ENCODE measurements around the gene CCDC197. TPM values are rescaled to one million over a fixed set of nuclear protein-coding genes. Genes with fewer than 3 reads are reported as not detected.

Gene CCDC197
- total and polyA plus RNA-seq, 9 donors, result 0.04 to 0.32 (median 0.22) TPM; not detected in 5

DNA sequence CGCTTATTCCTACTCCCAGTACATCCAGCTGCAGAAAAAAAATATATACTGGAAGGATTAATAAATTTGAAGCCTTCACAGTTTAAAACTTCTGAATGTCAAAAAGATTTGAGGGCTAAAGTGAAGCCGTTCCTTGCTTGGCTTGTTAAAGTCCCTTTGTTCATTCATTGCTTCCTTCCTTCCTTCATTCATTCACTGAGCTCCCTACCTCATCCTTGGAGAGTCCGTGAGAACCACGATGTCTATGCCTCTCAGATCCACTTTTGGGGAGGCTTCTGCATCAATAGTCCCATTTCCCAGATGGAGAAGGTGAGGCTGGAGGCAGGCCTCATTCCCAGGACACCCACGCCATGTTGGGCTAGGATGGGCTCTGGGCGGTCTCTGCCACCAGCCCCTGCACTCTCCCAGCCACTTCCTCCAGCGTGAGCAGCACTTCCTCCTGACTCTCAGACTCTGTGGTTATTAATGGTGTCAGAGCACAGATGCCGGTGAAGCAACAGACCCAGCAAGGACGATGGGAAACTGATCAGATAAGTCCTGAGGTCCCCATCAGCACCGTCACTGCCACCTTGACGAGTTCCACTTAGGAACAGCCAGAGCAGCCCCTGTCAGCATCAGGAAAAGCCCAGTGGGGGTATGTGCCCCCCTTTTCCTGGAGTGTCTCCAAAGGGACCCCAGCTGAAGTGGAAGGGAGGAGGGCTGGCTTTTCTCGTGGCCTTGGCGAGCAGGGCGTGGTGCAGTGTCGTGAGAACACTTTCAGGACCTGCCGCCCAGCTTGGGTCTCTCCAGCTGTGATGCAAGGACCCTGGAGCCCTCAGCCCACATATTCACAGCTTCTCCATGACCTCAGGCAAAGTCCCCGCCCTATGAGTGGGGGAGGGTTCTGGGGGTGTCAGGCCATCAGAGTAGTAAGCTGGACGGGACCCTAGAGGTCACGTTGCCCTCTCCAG lies 41.9 kb upstream of the CCDC197 start:
- Histone ChIP-seq H3K4me1 (ENCODE audit: control insufficient read depth, insufficient read depth, low read length) (peaks cover 84% of the 10 kb centered on the region), H3K27me3 (ENCODE audit: control insufficient read depth, insufficient read depth, low read length) (no peaks in the 10 kb centered on the region), H3K27ac (ENCODE audit: low read length) (peak overlapping the region; percentile 82), H3K9me3 (replicated peaks; ENCODE audit: control insufficient read depth, low read depth, low read length) (no peaks in the 10 kb centered on the region), H3K4me3 (ENCODE audit: low read length) (peak overlapping the region; percentile 47), H3K36me3 (ENCODE audit: control insufficient read depth, insufficient read depth, low read length) (peaks cover 26% of the 10 kb centered on the region)
- 42% methylated on average over 6 of the region's 19 CpGs for WGBS (ENCODE audit: insufficient coverage)
- no peak for DNase-seq

DNA sequence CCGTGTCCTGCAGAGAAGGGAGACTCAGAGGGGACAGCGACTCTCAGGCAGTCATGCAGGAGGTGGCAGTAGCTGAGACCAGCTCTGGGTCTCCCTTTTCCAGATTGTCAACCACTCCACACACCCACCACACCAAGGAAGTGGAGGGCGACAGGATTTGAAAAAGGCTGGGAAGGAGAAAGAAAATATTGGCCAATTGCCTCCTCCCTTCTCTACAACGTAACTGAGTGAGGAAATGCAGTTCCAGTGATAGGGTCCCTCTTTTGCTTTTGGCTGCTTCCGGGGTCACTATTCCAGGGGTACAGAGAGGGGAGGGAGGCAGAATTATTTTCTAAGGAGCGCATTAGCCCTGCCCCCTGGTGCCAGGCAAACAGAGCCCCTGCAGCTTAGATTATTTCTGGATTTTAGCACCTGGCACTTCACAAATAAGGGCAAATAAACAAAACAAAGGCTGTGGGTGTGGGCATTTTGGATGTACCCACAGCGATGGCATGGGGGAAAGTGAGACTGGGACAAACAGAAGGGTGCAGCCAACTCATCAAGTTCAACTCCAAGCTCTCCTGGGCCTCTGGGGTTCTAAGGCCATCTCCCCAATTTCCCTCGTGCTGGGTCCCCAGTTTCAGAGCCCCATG lies 41.1 kb upstream of the CCDC197 start:
- peak overlapping the region; percentile 47 for H3K4me3 ChIP-seq (ENCODE audit: low read length)
- peaks cover 18% of the 10 kb centered on the region for H3K36me3 ChIP-seq (ENCODE audit: control insufficient read depth, insufficient read depth, low read length)
- DNase-seq, result no peak
- no peaks in the 10 kb centered on the region for H3K9me3 ChIP-seq (replicated peaks; ENCODE audit: control insufficient read depth, low read depth, low read length)
- WGBS (ENCODE audit: insufficient coverage), result 45% methylated on average over 2 of the region's 8 CpGs
- no peaks in the 10 kb centered on the region for H3K27me3 ChIP-seq (ENCODE audit: control insufficient read depth, insufficient read depth, low read length)
- peak overlapping the region; percentile 82 for H3K27ac ChIP-seq (ENCODE audit: low read length)
- peaks cover 84% of the 10 kb centered on the region for H3K4me1 ChIP-seq (ENCODE audit: control insufficient read depth, insufficient read depth, low read length)

DNA sequence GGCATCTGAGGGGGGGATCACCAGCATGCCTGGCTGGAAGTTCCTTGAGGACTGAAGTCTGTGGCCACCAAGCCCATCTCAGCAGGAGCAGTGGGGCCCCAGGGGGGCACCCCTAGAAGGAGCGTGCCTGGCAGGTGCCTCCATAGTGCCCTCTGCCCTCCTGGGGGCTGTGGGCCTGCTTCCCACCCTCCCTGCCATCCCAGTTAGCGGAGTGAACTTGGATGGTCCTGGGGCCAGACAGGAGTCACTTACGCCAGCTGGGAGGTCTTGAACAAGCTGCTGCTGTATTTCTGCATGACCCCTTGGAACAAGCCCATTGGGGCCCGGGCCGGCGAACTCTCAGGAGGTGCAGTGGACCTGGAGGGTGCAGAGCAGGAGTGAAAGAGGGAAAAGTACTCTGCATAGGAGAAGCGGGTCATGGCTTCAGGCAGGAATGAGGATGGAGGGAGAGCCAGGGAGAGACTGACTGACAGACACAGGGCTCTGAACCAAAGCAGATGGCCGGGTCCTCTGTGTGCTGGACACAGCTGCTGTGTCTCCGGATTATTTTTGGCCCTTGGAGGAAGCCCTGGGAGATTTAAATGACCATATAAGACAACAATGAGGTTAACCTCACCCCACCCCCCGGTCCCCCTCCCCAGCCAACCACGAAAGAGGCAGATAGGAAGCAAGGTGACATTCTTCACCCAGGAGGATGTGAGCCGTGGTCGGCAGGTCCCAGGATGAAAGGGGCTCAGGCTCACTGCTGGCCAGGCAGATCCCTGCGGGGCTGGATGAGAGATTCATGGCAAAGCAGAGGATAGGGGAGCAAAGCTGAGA lies 40.4 kb upstream of the CCDC197 start:
- Histone ChIP-seq H3K9me3 (replicated peaks; ENCODE audit: control insufficient read depth, low read depth, low read length) (no peaks in the 10 kb centered on the region), H3K27ac (ENCODE audit: low read length) (peak overlapping the region; percentile 82), H3K4me3 (ENCODE audit: low read length) (peak overlapping the region; percentile 47), H3K4me1 (ENCODE audit: control insufficient read depth, insufficient read depth, low read length) (peaks cover 84% of the 10 kb centered on the region), H3K36me3 (ENCODE audit: control insufficient read depth, insufficient read depth, low read length) (peaks cover 10% of the 10 kb centered on the region), H3K27me3 (ENCODE audit: control insufficient read depth, insufficient read depth, low read length) (no peaks in the 10 kb centered on the region)
- 39% methylated on average over 9 of the region's 14 CpGs for WGBS (ENCODE audit: insufficient coverage)
- DNase-seq, result peak; percentile 88

DNA sequence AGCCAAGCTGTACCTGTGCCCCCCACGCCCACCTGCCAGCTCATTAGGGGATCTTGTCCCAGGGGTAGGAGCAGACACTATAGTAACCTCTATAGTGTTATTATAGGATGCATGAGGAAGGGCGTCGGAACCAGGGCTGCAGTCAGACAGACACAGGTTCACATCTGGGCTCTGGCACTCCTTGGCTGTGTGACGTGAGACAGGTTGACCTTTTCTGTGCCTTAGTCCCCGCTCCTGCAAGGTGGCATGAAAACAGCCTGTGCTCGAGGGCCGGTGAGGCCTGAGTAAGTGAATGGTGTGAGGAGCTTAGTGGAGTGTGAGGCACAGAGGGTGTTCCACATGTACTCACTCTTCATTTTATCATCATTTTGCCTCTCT lies 39.8 kb upstream of the CCDC197 start:
- DNase-seq, result no peak
- WGBS (ENCODE audit: insufficient coverage), result 73% methylated on average over 4 of the region's 7 CpGs
- Histone ChIP-seq H3K4me1 (ENCODE audit: control insufficient read depth, insufficient read depth, low read length) (peaks cover 80% of the 10 kb centered on the region), H3K4me3 (ENCODE audit: low read length) (no peak overlapping the region), H3K27me3 (ENCODE audit: control insufficient read depth, insufficient read depth, low read length) (no peaks in the 10 kb centered on the region), H3K27ac (ENCODE audit: low read length) (peak overlapping the region; percentile 67), H3K36me3 (ENCODE audit: control insufficient read depth, insufficient read depth, low read length) (peaks cover 5% of the 10 kb centered on the region), H3K9me3 (replicated peaks; ENCODE audit: control insufficient read depth, low read depth, low read length) (no peaks in the 10 kb centered on the region)

DNA sequence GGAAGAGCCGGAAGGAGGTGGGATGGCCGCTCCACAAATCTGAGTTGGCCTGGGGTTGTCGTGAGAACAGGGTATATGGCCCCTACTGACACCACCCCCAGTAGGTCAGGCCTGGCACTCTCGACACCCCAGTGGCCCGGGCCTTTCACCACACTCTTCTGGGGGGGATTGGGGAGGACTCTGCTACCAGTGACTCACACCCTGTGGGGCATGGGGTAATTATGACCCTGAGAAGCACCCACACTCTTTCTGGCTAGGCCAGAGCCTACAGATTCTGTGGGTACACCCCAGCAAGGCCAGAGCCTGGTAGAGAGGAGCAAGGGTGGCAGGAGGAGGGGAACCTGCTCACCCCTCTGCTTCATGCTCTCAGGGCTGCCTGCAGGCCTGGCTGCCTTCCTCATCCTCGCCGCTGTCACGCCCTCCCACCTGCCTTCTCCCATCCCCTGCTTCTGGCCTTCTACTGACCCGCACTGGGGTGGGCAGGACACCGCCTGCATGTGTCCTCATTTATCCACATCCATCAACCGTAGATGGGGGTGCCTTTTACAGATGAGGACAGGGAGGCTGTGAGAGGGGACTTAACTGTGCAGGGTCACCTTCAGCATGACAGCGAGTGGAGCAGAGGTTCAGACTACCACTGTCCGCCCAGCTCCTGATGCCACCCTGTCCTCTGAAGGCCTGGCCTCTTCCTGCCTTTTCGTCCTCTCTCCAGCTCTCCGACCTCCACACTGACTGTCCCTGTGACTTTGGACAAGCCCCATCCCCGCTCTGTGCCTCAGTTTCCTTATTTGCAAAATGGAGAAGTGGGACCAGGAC lies 39.1 kb upstream of the CCDC197 start:
- WGBS (ENCODE audit: insufficient coverage), result 97% methylated on average over 4 of the region's 16 CpGs
- H3K36me3 ChIP-seq (ENCODE audit: control insufficient read depth, insufficient read depth, low read length), result no peaks in the 10 kb centered on the region
- no peak overlapping the region for H3K4me3 ChIP-seq (ENCODE audit: low read length)
- peak overlapping the region; percentile 20 for H3K27ac ChIP-seq (ENCODE audit: low read length)
- no peaks in the 10 kb centered on the region for H3K27me3 ChIP-seq (ENCODE audit: control insufficient read depth, insufficient read depth, low read length)
- no peak for DNase-seq
- H3K9me3 ChIP-seq (replicated peaks; ENCODE audit: control insufficient read depth, low read depth, low read length), result no peaks in the 10 kb centered on the region
- peaks cover 80% of the 10 kb centered on the region for H3K4me1 ChIP-seq (ENCODE audit: control insufficient read depth, insufficient read depth, low read length)

DNA sequence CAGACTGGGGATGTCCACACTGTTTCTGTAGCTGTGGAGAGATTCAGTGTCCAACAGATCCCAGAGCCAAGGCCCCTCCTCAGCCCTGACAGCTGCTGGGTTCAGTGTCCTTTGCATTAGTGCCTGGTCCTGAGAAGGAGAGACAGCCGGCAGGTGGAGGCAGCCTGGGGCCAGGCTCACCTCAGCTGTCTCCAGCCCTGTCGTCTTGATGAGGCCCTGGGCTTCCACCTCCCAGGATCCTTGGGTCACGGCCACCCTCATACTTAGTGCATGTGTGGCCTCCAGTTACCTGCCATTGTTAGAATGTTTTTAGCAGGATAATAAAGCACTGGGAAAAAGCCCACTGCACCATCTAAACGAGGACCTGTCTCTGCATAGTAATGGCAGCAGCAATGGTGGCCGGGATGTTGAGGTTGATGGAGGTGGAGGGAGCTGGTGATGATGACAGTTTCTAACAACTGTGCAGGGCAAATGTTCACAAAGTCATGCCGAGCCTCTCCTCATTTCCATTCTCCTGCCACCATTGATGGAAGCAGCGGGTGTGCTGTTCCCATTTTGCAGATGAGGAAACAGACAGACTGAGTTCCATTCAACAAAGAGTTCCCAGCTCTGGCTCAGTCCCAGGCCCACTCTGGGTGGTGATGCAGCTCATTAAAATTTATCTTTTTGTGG lies 38.4 kb upstream of the CCDC197 start:
- WGBS (ENCODE audit: insufficient coverage), result 82% methylated on average over 2 of the region's 7 CpGs
- Histone ChIP-seq H3K36me3 (ENCODE audit: control insufficient read depth, insufficient read depth, low read length) (no peaks in the 10 kb centered on the region), H3K4me1 (ENCODE audit: control insufficient read depth, insufficient read depth, low read length) (peaks cover 80% of the 10 kb centered on the region), H3K27me3 (ENCODE audit: control insufficient read depth, insufficient read depth, low read length) (no peaks in the 10 kb centered on the region), H3K9me3 (replicated peaks; ENCODE audit: control insufficient read depth, low read depth, low read length) (no peaks in the 10 kb centered on the region), H3K4me3 (ENCODE audit: low read length) (no peak overlapping the region), H3K27ac (ENCODE audit: low read length) (peak overlapping the region; percentile 29)
- DNase-seq, result peak; percentile 69

- H3K27ac ChIP-seq (ENCODE audit: low read length), result peak overlapping the region; percentile 0
- no peak for DNase-seq
- no peak overlapping the region for H3K4me3 ChIP-seq (ENCODE audit: low read length)
- no peaks in the 10 kb centered on the region for H3K27me3 ChIP-seq (ENCODE audit: control insufficient read depth, insufficient read depth, low read length)
- H3K9me3 ChIP-seq (replicated peaks; ENCODE audit: control insufficient read depth, low read depth, low read length), result no peaks in the 10 kb centered on the region
- WGBS (ENCODE audit: insufficient coverage), result 71% methylated on average over 21 of the region's 23 CpGs
- H3K4me1 ChIP-seq (ENCODE audit: control insufficient read depth, insufficient read depth, low read length), result peaks cover 80% of the 10 kb centered on the region
- H3K36me3 ChIP-seq (ENCODE audit: control insufficient read depth, insufficient read depth, low read length), result no peaks in the 10 kb centered on the region
These were observed 37.6 kb upstream of the CCDC197 start for GRCh38 chr14:93959239-93960107.

GRCh38 chr14:93960108-93960475 lies 37.0 kb upstream of the CCDC197 start:
- Histone ChIP-seq H3K36me3 (ENCODE audit: control insufficient read depth, insufficient read depth, low read length) (no peaks in the 10 kb centered on the region), H3K4me1 (ENCODE audit: control insufficient read depth, insufficient read depth, low read length) (peaks cover 74% of the 10 kb centered on the region)

More at GRCh38 chr14:93960108-93960475, 37.0 kb upstream of the CCDC197 start:
- Histone ChIP-seq H3K4me3 (ENCODE audit: low read length) (no peak overlapping the region), H3K9me3 (replicated peaks; ENCODE audit: control insufficient read depth, low read depth, low read length) (no peaks in the 10 kb centered on the region), H3K27me3 (ENCODE audit: control insufficient read depth, insufficient read depth, low read length) (no peaks in the 10 kb centered on the region), H3K27ac (ENCODE audit: low read length) (no peak overlapping the region)
- DNase-seq, result no peak

All from muscle of leg (tissue), 11 donors.